Heart left ventricle (tissue), 16 donors: ENCODE data around the gene TSC2. TPM values are rescaled to one million over a fixed set of nuclear protein-coding genes. Genes with fewer than 3 reads are reported as not detected.
A peak's percentile ranks its signal among the peaks of the same experiment; 100 is the strongest.

Experiments
- ATAC-seq, 4 donors: fragments of 200-7000 bp; cut with Tn5 transposase; one replicate each; pipeline ENCODE4 v1.9.1; 2020 to 2022; ENCODE audit warnings: moderate library complexity in 4 of 4, mild to moderate bottlenecking in 3 of 4, moderate number of reproducible peaks in 1 of 4
- DNase-seq, 5 donors: peaks; one replicate each; pipeline ENCODE4 v3.0.0-alpha.2; 2020
- H3K27ac ChIP-seq, 12 donors: fragments of 200-600 bp; sonication (generic) in 4 of 12; one replicate each; pipeline versions ENCODE4 v1.5.0 to v1.8.0; 2016 to 2022; ENCODE audit warnings: mild to moderate bottlenecking in 2 of 12
- H3K27me3 ChIP-seq, 9 donors: fragments of 200-600 bp; sonication (generic) in 2 of 9; one replicate each; pipeline versions ENCODE4 v1.5.1 to v1.8.0; 2016 to 2022; ENCODE audit warnings: mild to moderate bottlenecking in 3 of 9
- H3K36me3 ChIP-seq, 9 donors: fragments of 200-600 bp; sonication (generic) in 2 of 9; one replicate each; pipeline versions ENCODE4 v1.5.0 to v1.8.0; 2018 to 2022; ENCODE audit warnings: mild to moderate bottlenecking in 2 of 9
- H3K4me1 ChIP-seq, 12 donors: fragments of 200-600 bp; sonication (generic) in 4 of 12; one replicate each; pipeline versions ENCODE4 v1.5.0 to v1.8.0; 2016 to 2022; ENCODE audit warnings: mild to moderate bottlenecking in 3 of 12
- H3K4me3 ChIP-seq, 12 donors: fragments of 200-600 bp; sonication (generic) in 4 of 12; one replicate each; pipeline versions ENCODE4 v1.5.0 to v1.8.0; 2017 to 2022; ENCODE audit warnings: mild to moderate bottlenecking in 9 of 12, moderate library complexity in 4 of 12
- H3K9me3 ChIP-seq, 12 donors: fragments of 200-600 bp; sonication (generic) in 4 of 12; one replicate each; pipeline versions ENCODE4 v1.5.0 to v1.8.0; 2016 to 2022; ENCODE audit warnings: mild to moderate bottlenecking in 1 of 12
- CTCF ChIP-seq, 12 donors: fragments of 200-600 bp; sonication (generic) in 4 of 12; IDR thresholded peaks; one replicate each; pipeline versions ENCODE4 v1.5.0 to v1.8.0; 2018 to 2022; ENCODE audit warnings: antibody characterized with exemption in 12 of 12, mild to moderate bottlenecking in 5 of 12
- POLR2A ChIP-seq, 2 donors: fragments of 450-650 bp; IDR thresholded peaks; one replicate each; pipeline ENCODE4 v1.6.1; 2017; ENCODE audit warnings: antibody characterized with exemption in 2 of 2, mild to moderate bottlenecking in 2 of 2, moderate library complexity in 2 of 2
- WGBS, 4 donors: extraction: QIAGEN DNeasy Blood & Tissue Kit in 2 of 4; methylation state at CpG; one replicate each; pipeline versions ENCODE4 v1.1.5 to v1.1.7; 2013 to 2018; 5-methylcytosine and 5-hydroxymethylcytosine counted together
- intact Hi-C, 10 donors: fragments of 100-400 bp; cut with DNase I; formaldehyde crosslinking; loops; one replicate each; pipeline versions ENCODE4 v1.11.1 to v1.14.2; 2022
- polyA plus RNA-seq, 2 donors: library from polyadenylated mRNA; stranded (reverse); fragments of 200-250 nt; gene quantifications; one replicate each; pipeline ENCODE4 v1.2.3, GENCODE V29; 2013
- total RNA-seq, 9 donors: library from RNA; depleted of rRNA in 2 of 9; stranded (reverse); fragments of >200 nt in 2 of 9; fragmentation: NEBNext Ultra II Directional in 3 of 9; extraction: Animal tissue kit (Norgen Biotek cat#: 25700) in 3 of 9; gene quantifications; one replicate each; pipeline versions ENCODE4 v1.1.0 to v1.2.4, GENCODE V29; 2016 to 2023
- donor health status: ischemic (EF 13 %, LVEDD 7.1; RV severe dilation, severe dysfunction).
- donor health status: healthy with polysubstance abuse.
- donor health status: DM: no; HTN: yes; CAD: no.
- donor health status: DM: no; HTN: no; CAD: no.
- donor health status: ischemic (EF 25% LVEDD 6.9; RV normal size, moderate dysfunction).
- donor health status: ischemic (EF 25% LVEDD 5.7; RV mildly dilated, moderate dysfunction).
- donor health status: healthy.
- donor health status: DM: yes; HTN: yes; CAD: no.
- donor health status: ischemic (EF 35%, LVEDD 5.7; RV mildly dilated, moderate dysfunction).
- donor health status: nonischemic (EF 11% LVEDD 7.7; RV severe dilation, severe dysfunction).
- donor health status: DM: yes; HTN: yes; CAD: no.
- donor health status: PGD.
- donor health status: ischemic (EF 29% LVEDD 5.4; RV normal size, mild dysfunction).
- donor health status: nonischemic (EF 23%, LVEDD 6.1; RV moderate dilation, normal function).

The TSC2 gene
- total and polyA plus RNA-seq, 11 donors, result 33.3 to 94.5 (median 67.7) TPM

- TF ChIP-seq POLR2A (IDR thresholded peaks at IDR 0.05) (no peak), CTCF (IDR thresholded peaks at IDR 0.05) (no peak)
- Histone ChIP-seq H3K4me1 (peaks cover 0 to 10% (median 3%) of the 10 kb centered on the region in 12 donors), H3K27ac (no peak overlapping the region), H3K4me3 (no peak overlapping the region), H3K27me3 (no peaks in the 10 kb centered on the region), H3K36me3 (peaks cover 0 to 87% (median 73%) of the 10 kb centered on the region in 9 donors), H3K9me3 (no peaks in the 10 kb centered on the region)
- ATAC-seq, result peak in 1 of 4 donors; percentile 18
- no peak for DNase-seq
- 89 to 96% (median 93%) methylated on average over 8 to 17 of the region's 17 CpGs for WGBS, 4 donors
- intact Hi-C loops, result loop anchor here in 1 of 10 donors (5.0 kb wide), 1 partner anchor 37 kb away; the partner anchor contains the start of gene NPW
Measured at GRCh38 chr16:2053897-2054296, 6.1 kb downstream of the TSC2 start.

GRCh38 chr16:2054543-2055245 is 6.9 kb downstream of the TSC2 start:
- Histone ChIP-seq H3K4me1 (peaks cover 0 to 3% (median 0%) of the 10 kb centered on the region in 12 donors), H3K36me3 (peaks cover 0 to 90% (median 76%) of the 10 kb centered on the region in 9 donors), H3K4me3 (no peak overlapping the region), H3K27me3 (no peaks in the 10 kb centered on the region), H3K9me3 (no peaks in the 10 kb centered on the region), H3K27ac (no peak overlapping the region)
- DNase-seq (no peak), ATAC-seq (peak in 1 of 4 donors; percentile 9)
- intact Hi-C loops, result loop anchor here in 3 of 10 donors (5.0 kb wide), 2 partner anchors 32 to 37 kb away; partner anchors contain the start of gene NPW (in 1 of the 3)
- TF ChIP-seq POLR2A (IDR thresholded peaks at IDR 0.05) (no peak), CTCF (IDR thresholded peaks at IDR 0.05) (no peak)
- 92 to 97% (median 95%) methylated on average over 22 to 29 of the region's 29 CpGs for WGBS, 4 donors

GRCh38 chr16:2056077-2056476 is 8.3 kb downstream of the TSC2 start:
- ATAC-seq (peak in 2 of 4 donors; percentile 36 to 56), DNase-seq (no peak)
- Histone ChIP-seq H3K4me3 (no peak overlapping the region), H3K36me3 (peaks cover 0 to 91% (median 74%) of the 10 kb centered on the region in 9 donors), H3K27me3 (no peaks in the 10 kb centered on the region), H3K4me1 (no peaks in the 10 kb centered on the region), H3K27ac (no peak overlapping the region), H3K9me3 (no peaks in the 10 kb centered on the region)
- intact Hi-C loops, result loop anchor here in 3 of 10 donors (2.0 to 5.0 kb wide), 2 partner anchors 33 to 34 kb away; no protein-coding TSS in a partner anchor
- TF ChIP-seq CTCF (IDR thresholded peaks at IDR 0.05) (peak in 8 of 12 donors; percentile 12 to 40 (median 14)), POLR2A (IDR thresholded peaks at IDR 0.05) (no peak)
- WGBS, 4 donors, result 58 to 72% (median 62%) methylated on average over 8 to 15 of the region's 15 CpGs

GRCh38 chr16:2056681-2057407 is 9.1 kb downstream of the TSC2 start:
- Histone ChIP-seq H3K9me3 (no peaks in the 10 kb centered on the region), H3K27me3 (no peaks in the 10 kb centered on the region), H3K4me1 (no peaks in the 10 kb centered on the region), H3K36me3 (peaks cover 0 to 87% (median 71%) of the 10 kb centered on the region in 9 donors), H3K27ac (no peak overlapping the region), H3K4me3 (no peak overlapping the region)
- TF ChIP-seq CTCF (IDR thresholded peaks at IDR 0.05), result peak in 1 of 12 donors; percentile 17
- TF ChIP-seq POLR2A (IDR thresholded peaks at IDR 0.05), result no peak
- peak in 2 of 4 donors; percentile 23 to 84 for ATAC-seq
- WGBS, 4 donors, result 88 to 95% (median 90%) methylated on average over 13 to 19 of the region's 19 CpGs
- intact Hi-C loops, result loop anchor here in 3 of 10 donors (2.0 to 5.0 kb wide), 2 partner anchors 34 to 35 kb away; no protein-coding TSS in a partner anchor
- DNase-seq, result no peak
